SK-N-SH treated with all-trans-retinoic acid at 6 μM for 48 hours (cell line): ENCODE data around the gene CD207.
"Not testable (repeated sequence)": the region's sequence is repeated elsewhere in the genome, so short reads cannot be mapped to it uniquely, and the experiment has no call there.

Experiments
- CSDC2 ChIP-seq: fragments of 250-450 bp; sonication (Bioruptor Pico); IDR thresholded peaks from 2 replicates; pipeline ENCODE4 v1.5.0; 2020; ENCODE audit warnings: mild to moderate bottlenecking, moderate library complexity
- CSRNP3 ChIP-seq: fragments of 250-450 bp; sonication (Bioruptor Pico); IDR thresholded peaks from 2 replicates; pipeline ENCODE4 v1.5.1; 2021; ENCODE audit warnings: mild to moderate bottlenecking, moderate library complexity
- ISL1 ChIP-seq: fragments of 250-450 bp; sonication (Bioruptor Pico); IDR thresholded peaks from 2 replicates; pipeline ENCODE4 v2.1.2; 2022; ENCODE audit warnings: mild to moderate bottlenecking, moderate library complexity
- PATZ1 ChIP-seq: fragments of 250-450 bp; sonication (Bioruptor Pico); IDR thresholded peaks from 2 replicates; pipeline ENCODE4 v1.8.0; 2020; ENCODE audit warnings: mild to moderate bottlenecking, moderate library complexity, borderline replicate concordance
- ZFP3 ChIP-seq: fragments of 250-450 bp; sonication (Bioruptor Pico); IDR thresholded peaks from 2 replicates; pipeline ENCODE4 v1.5.0; 2020; ENCODE audit warnings: mild to moderate bottlenecking, moderate library complexity

GRCh38 chr2:70876138-70876537, 40.5 kb upstream of the CD207 start:
- not testable (repeated sequence) for TF ChIP-seq PATZ1; CSDC2 (CRISPR knock-in tag); CSRNP3 (CRISPR knock-in tag); ZFP3 (CRISPR knock-in tag); ISL1 (CRISPR knock-in tag)
